ENCODE data around the gene MACF1.

- TF ChIP-seq, protein P1, sequence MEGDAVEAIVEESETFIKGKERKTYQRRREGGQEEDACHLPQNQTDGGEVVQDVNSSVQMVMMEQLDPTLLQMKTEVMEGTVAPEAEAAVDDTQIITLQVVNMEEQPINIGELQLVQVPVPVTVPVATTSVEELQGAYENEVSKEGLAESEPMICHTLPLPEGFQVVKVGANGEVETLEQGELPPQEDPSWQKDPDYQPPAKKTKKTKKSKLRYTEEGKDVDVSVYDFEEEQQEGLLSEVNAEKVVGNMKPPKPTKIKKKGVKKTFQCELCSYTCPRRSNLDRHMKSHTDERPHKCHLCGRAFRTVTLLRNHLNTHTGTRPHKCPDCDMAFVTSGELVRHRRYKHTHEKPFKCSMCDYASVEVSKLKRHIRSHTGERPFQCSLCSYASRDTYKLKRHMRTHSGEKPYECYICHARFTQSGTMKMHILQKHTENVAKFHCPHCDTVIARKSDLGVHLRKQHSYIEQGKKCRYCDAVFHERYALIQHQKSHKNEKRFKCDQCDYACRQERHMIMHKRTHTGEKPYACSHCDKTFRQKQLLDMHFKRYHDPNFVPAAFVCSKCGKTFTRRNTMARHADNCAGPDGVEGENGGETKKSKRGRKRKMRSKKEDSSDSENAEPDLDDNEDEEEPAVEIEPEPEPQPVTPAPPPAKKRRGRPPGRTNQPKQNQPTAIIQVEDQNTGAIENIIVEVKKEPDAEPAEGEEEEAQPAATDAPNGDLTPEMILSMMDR (IDR thresholded peaks at IDR 0.05), result no peak
- no peak for TF ChIP-seq POLR2A (IDR thresholded peaks at IDR 0.05)
These were observed 4.9 kb upstream of the MACF1 start for GRCh38 chr1:39199593-39199992.
